ENCODE data around the gene KRT2. TPM values are rescaled to one million over a fixed set of nuclear protein-coding genes. Genes with fewer than 3 reads are reported as not detected.

KRT2 gene
- total and polyA plus RNA-seq, 2 of the 4 experiments (the other 2 are of a cell fraction): not detected

DNA sequence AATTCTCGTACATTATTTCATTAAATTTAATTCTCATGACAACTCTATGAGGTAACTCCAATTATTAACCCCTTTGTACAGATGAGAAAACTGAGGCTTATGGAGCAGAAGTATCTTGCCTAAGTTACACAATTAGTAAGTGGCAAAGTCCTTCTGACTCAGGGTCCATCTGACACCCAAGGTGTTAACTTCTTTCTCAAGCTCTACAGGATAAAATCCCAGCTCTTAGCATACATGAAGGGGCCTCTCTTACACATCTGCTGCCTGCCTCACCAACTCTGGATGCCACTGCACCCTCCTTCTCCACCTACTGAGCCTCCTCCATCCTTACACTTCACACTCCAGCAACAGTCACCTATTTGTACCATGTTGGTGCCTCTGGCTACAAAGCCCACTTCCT, 46.5 kb downstream of the KRT2 start:
- Histone ChIP-seq H4K91ac (ENCODE audit: insufficient read depth, low read depth, low read length) (no peak overlapping the region), H3K23ac (ENCODE audit: low read depth, low read length) (no peak overlapping the region), H3K36me3 (ENCODE audit: control insufficient read depth, insufficient read depth, low read length) (no peaks in the 10 kb centered on the region), H3K4me1 (ENCODE audit: control insufficient read depth, insufficient read depth, low read length) (no peaks in the 10 kb centered on the region), H4K20me1 (ENCODE audit: insufficient read depth, low read length) (no peaks in the 10 kb centered on the region), H3K9me1 (ENCODE audit: insufficient read depth, low read length) (no peaks in the 10 kb centered on the region), H2BK20ac (ENCODE audit: low read depth, low read length) (no peak overlapping the region), H3K14ac (replicated peaks; ENCODE audit: low read depth, low read length) (no peak overlapping the region), H3K18ac (ENCODE audit: low read depth, low read length) (no peak overlapping the region), H2BK120ac (ENCODE audit: low read depth, low read length) (no peak overlapping the region), H4K5ac (ENCODE audit: low read depth, low read length) (no peak overlapping the region), H3K9ac (ENCODE audit: low read depth, low read length) (no peak overlapping the region), H3K27ac (ENCODE audit: insufficient read depth, low read length) (no peak overlapping the region), H3K9me3 (ENCODE audit: control insufficient read depth, insufficient read depth, low read length) (no peaks in the 10 kb centered on the region), H3K56ac (ENCODE audit: extremely low read depth, insufficient read depth, low read length) (no peak overlapping the region), H3K4me2 (ENCODE audit: low read depth, low read length) (no peak overlapping the region), H2AK5ac (ENCODE audit: low read depth, low read length) (no peak overlapping the region), H3K4ac (ENCODE audit: low read depth, low read length) (no peak overlapping the region), H3K4me3 (ENCODE audit: insufficient read depth, low read depth, low read length) (no peak overlapping the region), H4K8ac (ENCODE audit: low read depth in 2 of 2, low read length in 2 of 2) (no peak overlapping the region), H3K79me1 (ENCODE audit: low read depth in 1 of 2, low read length in 2 of 2) (no peaks in the 10 kb centered on the region), H2BK15ac (ENCODE audit: low read depth, low read length) (no peak overlapping the region), H2BK5ac (ENCODE audit: low read depth, low read length, poor library complexity, severe bottlenecking) (no peak overlapping the region), H2AK9ac (replicated peaks; ENCODE audit: low read depth, low read length, poor library complexity) (no peak overlapping the region), H3K27me3 (ENCODE audit: control insufficient read depth, insufficient read depth, low read length) (peaks cover 41% of the 10 kb centered on the region), H2AFZ (replicated peaks; ENCODE audit: low read length, poor library complexity) (no peak overlapping the region)
- dilution Hi-C loops (cut with HindIII; ENCODE audit: low sequenced_read_pairs, unreplicated experiment): no loop called here
- ATAC-seq (ENCODE audit: low read depth): no peak
- TF ChIP-seq RCOR1 (IDR thresholded peaks at IDR 0.05; ENCODE audit: insufficient replicate concordance, low read length) (no peak), BHLHE40 (IDR thresholded peaks at IDR 0.05; ENCODE audit: low read depth, low read length) (no peak), CHD1 (IDR thresholded peaks at IDR 0.05; ENCODE audit: low read depth, low read length) (no peak), RFX5 (IDR thresholded peaks at IDR 0.05; ENCODE audit: low read depth, low read length) (no peak), MAFK (IDR thresholded peaks at IDR 0.05; ENCODE audit: low read depth, low read length) (no peak), MXI1 (IDR thresholded peaks at IDR 0.05; ENCODE audit: borderline replicate concordance, low read depth, low read length) (no peak), MAZ (IDR thresholded peaks at IDR 0.05; ENCODE audit: borderline replicate concordance, low read depth, low read length) (no peak), POLR2A (IDR thresholded peaks at IDR 0.05; ENCODE audit: low read depth, low read length) (no peak), FOS (IDR thresholded peaks at IDR 0.05; ENCODE audit: low read depth, low read length) (no peak), CEBPB (IDR thresholded peaks at IDR 0.05; ENCODE audit: low read depth, low read length) (no peak), NFE2L2 (IDR thresholded peaks at IDR 0.05; ENCODE audit: low read depth, low read length) (no peak), RAD21 (IDR thresholded peaks at IDR 0.05; ENCODE audit: low read length) (no peak), SMC3 (IDR thresholded peaks at IDR 0.05; ENCODE audit: low read depth, low read length) (no peak)
- TF ChIP-seq, protein P1, sequence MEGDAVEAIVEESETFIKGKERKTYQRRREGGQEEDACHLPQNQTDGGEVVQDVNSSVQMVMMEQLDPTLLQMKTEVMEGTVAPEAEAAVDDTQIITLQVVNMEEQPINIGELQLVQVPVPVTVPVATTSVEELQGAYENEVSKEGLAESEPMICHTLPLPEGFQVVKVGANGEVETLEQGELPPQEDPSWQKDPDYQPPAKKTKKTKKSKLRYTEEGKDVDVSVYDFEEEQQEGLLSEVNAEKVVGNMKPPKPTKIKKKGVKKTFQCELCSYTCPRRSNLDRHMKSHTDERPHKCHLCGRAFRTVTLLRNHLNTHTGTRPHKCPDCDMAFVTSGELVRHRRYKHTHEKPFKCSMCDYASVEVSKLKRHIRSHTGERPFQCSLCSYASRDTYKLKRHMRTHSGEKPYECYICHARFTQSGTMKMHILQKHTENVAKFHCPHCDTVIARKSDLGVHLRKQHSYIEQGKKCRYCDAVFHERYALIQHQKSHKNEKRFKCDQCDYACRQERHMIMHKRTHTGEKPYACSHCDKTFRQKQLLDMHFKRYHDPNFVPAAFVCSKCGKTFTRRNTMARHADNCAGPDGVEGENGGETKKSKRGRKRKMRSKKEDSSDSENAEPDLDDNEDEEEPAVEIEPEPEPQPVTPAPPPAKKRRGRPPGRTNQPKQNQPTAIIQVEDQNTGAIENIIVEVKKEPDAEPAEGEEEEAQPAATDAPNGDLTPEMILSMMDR (conservative IDR thresholded peaks at IDR 0.05; ENCODE audit: low read depth, low read length): no peak
- TF ChIP-seq, protein P2, sequence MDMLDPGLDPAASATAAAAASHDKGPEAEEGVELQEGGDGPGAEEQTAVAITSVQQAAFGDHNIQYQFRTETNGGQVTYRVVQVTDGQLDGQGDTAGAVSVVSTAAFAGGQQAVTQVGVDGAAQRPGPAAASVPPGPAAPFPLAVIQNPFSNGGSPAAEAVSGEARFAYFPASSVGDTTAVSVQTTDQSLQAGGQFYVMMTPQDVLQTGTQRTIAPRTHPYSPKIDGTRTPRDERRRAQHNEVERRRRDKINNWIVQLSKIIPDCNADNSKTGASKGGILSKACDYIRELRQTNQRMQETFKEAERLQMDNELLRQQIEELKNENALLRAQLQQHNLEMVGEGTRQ (IDR thresholded peaks at IDR 0.05; ENCODE audit: low read depth, low read length): no peak
- TF ChIP-seq, protein P3, sequence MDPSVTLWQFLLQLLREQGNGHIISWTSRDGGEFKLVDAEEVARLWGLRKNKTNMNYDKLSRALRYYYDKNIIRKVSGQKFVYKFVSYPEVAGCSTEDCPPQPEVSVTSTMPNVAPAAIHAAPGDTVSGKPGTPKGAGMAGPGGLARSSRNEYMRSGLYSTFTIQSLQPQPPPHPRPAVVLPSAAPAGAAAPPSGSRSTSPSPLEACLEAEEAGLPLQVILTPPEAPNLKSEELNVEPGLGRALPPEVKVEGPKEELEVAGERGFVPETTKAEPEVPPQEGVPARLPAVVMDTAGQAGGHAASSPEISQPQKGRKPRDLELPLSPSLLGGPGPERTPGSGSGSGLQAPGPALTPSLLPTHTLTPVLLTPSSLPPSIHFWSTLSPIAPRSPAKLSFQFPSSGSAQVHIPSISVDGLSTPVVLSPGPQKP (IDR thresholded peaks at IDR 0.05; ENCODE audit: borderline replicate concordance, low read depth, low read length): no peak
- intact Hi-C loops (cut with micrococcal nuclease): no loop called here
- no CpG with 5 or more reads among the region's 1 CpG for WGBS, 2 experiments (ENCODE audit: extremely low coverage in 2 of 2, insufficient read length in 1 of 2)
- no TSS peak for BruUV-seq (replicated peaks)
- ChIA-PET CTCF (no interaction called here), POLR2A (ENCODE audit: unreplicated experiment) (no interaction called here)
- no peak for DNase-seq
- in situ Hi-C loops (cut with MboI; ENCODE audit: low sequenced_read_pairs): no loop called here

Data from IMR-90 (cell line).